CD4-positive, alpha-beta T cell treated with Interleukin-2 at 100 ng/mL for 4 hours (primary cell): Measurements from ENCODE around the gene OFD1.
"Not testable (repeated sequence)": the region's sequence is repeated elsewhere in the genome, so short reads cannot be mapped to it uniquely, and the experiment has no call there.

Experiments used
- DNase-seq: peaks from one replicate; pipeline ENCODE4 v3.0.0-alpha.2; 2020; ENCODE audit warnings: low spot score

Gene OFD1

DNA sequence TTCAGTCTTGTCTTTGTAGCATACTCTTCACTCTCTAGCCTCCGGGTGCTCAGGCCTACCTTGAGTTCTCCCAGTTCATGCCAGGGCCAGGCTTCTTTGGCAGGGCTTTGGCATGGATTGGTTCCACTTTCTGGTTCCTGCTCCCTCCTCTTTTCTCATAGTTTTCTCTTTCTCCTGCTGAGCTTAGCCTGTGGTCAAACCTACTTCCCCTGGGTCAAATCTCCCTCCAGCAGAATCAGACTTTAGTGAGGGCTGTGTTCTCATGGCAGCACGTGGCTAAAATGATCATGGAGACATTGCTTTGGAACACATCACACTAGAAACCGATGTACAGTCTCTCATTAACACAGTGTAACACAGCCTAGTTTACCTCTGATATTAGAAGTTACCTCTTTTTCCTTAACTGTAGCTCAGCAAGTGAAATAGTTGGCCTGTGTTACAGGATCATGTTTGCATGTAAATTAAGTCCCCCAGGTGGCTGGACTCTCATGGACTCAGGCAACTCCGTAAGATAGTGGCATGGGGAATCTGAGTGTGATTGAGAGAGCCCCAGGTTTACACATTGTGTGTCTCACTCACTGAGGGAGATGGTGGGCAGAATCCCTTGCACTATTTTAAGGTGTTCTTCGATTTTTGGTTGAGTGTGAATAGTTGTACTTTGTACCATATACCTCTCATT lies 32.3 kb upstream of the OFD1 start:
- no peak for DNase-seq

GRCh38 chrX:13703135-13703534 lies 31.4 kb upstream of the OFD1 start:
- no peak for DNase-seq

DNA sequence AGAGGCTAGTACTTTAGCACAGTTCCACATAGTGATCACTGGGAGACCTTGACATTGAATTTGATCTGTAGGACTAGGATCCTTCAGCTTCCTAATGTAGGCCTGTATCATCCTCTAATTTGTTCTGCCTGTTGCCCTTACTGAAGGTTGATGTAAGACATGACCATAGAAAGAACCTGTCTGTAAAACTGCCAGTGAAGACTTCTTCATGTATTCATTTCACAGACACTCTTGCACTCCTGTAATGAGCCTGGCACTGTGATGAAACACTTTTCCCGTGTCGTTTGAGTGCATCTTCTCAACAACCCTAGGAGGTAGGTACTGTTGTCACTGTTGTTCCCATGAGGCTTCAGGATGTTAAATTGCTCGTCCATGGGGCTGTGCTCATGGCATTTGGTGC lies 31.0 kb upstream of the OFD1 start:
- DNase-seq, result no peak

GRCh38 chrX:13711141-13711540 lies 23.4 kb upstream of the OFD1 start:
- DNase-seq, result no peak

DNA sequence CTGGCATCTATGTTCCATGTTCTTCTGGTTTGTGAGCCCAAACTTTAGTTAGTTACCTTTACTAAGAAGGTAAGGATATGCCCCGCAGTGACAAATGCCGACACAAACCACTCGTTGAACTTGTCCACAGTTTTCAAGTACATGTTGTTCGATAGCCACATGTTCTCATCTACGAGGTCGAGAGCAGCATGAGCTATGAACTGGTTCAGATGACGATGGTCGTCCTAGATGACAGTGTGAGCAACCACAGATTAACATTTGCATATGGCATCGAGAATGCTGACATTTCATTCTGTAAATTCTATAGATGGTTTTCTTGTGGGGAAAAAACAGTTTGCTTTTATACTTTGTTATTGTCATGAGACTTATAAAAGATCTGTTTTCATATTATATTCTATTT lies 18.1 kb upstream of the OFD1 start:
- no peak for DNase-seq

DNA sequence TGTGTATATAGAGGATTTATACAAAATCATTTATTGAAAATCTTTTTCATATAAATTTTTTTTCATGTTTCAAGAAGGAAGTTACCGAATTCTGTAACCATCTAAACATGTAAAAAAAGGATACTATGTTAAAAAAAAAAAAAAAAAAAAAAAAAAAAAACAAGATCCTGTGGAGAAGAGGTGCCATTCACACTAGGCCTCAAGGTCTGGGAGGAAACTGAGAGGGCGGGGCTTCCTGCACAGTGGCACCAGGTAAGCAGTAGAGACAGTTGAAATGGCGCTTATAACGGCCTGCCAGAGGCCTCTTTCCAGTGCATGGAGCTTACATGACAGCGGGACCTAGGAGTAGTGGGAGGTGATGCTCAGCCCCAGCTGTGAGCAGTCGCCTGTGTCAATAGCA lies 17.6 kb upstream of the OFD1 start:
- peak; percentile 49 for DNase-seq

- no peak for DNase-seq
Measured at GRCh38 chrX:13717700-13718472, 16.7 kb upstream of the OFD1 start.

DNA sequence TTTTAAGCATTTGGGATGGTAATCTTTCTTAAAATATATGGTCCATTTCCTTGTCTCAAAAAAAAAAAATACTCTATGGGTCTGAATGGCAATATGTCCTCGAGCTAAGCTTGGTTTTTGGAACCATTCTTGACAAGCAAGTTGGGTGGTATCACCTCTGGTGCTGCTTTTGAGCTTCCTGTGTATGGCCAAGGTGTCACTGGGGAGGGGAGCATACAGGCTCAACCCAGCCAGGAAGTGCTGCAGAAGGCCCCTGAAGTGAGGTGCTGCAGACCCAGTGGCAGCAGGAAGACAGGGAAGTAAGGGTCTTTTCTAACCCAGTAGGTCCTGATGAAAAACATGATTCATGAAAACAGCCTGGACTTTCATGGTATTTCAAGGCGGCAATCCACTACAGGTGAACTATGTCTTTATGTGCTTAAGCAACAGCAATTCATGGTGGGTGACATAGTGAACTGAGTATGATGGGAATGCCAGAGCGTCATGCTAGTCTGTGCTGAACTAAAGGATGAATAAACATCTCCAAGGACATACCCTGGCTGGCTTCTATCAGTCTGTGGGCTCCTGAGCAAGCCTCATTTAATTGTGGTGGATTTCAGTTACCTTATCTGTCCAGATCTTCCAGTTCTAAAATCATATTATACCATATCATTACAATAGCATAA lies 15.2 kb upstream of the OFD1 start:
- DNase-seq, result peak; percentile 30

DNA sequence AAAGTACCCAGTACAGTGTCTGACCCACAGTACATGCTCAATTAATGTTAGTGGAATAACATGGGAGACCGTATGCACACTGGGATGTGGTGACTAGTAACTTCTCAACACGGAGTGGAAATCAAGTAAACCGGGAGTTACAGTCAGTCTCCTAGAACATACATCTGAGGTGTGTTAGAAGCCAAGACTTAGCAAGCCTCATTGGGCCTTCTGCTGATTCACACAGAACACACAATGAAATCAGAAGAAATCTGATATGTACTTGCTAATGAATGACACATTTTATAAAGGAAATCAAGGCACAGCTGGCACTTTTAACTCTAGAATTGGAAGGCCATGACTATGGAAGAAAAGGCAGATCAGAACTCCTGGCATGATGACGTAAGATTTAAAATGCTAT lies 13.2 kb upstream of the OFD1 start:
- DNase-seq, result no peak

DNA sequence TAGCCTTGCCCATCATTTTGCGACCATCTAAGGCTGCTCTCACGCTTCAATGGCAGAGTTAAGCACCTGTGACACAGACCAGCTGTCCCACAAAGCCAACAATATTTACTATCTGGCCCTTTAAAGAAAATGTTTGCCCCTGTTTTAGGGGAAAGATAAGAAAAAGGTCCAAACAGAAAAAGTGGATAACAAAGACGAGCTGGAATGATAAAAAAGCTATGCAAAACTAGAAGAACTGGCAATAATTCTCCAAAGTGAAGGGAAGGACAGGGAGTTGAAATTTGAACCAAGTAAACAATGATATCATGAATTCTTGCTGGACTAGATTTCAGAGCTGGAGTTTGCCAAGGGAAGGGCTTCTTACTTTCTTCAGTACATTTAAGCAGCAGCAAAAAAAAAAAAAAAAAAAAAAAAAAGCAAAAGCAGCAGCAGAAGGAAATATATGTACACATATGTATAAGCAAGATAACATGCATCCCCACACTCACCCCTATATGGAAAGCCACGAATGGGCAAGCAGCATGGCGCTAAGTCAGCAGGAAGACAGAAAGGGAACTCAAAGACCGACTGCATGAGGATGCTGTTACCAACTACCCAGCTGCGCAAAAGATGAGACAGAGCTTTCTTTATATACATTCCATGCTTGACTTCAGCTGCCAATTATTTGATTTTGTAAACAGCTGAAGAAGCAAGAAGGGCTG lies 12.6 kb upstream of the OFD1 start:
- no peak for DNase-seq

DNA sequence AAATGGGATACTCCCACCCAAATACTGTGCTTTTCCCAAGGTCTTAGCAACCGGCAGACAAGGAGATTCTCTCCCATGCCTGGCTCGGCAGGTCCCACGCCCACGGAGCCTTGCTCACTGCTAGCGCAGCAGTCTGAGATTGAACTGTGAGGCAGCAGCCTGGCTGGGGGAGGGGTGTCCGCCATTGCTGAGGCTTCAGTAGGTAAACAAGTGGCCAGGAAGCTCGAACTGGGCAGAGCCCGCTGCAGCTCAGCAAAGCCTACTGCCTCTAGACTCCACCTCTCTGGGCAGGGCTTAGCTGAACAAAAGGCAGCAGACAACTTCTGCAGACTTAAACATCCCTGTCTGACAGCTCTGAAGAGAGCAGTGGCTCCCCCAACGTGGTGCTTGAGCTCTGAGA lies 9.7 kb upstream of the OFD1 start:
- DNase-seq, result peak; percentile 63

DNA sequence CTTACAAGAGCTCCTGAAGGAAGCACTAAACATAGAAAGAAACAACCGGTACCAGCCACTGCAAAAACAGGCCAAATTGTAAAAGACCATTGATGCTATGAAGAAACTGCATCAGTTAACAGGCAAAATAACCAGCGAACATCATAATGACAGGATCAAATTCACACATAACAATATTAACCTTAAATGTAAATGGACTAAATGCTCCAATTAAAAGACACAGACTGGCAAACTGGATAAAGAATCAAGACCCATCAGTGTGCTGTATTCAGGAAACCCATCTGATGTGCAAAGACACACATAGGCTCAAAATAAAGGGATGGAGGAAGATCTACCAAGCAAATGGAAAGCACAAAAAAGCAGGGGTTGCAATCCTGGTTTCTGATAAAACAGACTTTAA lies 8.0 kb upstream of the OFD1 start:
- not testable (repeated sequence) for DNase-seq

DNA sequence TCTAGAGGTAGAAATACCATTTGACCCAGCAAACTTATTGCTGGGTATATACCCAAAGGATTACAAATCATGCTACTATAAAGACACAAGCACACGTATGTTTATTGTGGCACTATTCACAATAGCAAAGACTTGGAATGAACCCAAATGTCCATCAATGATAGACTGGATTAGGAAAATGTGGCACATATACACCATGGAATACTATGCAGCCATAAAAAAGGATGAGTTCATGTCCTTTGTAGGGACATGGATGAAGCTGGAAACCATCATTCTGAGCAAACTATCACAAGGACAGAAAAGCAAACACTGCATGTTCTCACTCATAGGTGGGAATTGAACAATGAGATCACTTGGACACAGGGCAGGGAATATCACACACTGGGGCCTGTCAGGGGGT lies 4.0 kb upstream of the OFD1 start:
- DNase-seq, result not testable (repeated sequence)

DNA sequence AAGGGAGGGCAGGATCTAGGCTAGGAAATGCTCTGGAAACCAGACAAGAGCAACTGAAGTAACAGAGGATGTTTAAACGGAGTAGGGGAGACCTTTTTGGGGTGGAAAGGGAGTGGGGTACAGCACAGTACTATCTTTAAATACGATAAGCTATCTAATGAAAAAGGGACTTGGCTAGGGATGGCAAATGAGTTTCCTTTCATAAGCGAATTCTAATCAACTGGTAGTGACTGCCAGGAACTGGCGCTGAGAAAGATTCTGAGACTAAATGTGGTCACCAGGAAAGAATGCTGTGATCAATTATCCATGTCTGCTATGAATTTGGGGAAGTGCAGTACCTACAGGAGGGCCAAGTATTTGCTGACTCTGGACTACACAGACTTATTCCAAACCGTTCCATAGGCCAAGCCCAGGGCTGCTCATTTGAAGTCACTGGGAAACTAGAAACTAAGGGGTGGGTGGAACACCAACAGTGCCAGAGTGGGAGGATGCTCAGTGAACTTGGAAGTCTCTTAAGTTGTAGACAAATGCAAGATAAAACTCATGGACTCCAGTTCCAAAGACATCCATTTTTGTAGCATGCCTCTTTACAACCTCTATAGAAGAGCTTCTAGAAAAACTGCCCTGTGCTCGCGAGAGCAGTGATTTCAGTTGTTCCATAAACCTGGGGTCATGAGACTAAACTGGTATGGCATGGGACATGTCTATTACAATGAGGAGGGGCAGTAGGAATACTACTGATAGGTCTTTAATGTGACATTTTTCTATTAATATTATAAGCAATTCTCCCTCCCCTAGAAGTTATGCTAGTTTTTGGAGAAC lies 2.1 kb upstream of the OFD1 start:
- DNase-seq, result no peak

GRCh38 chrX:13733506-13733905 lies 1.0 kb upstream of the OFD1 start:
- DNase-seq, result no peak

GRCh38 chrX:13741695-13742094 lies 7.1 kb downstream of the OFD1 start:
- no peak for DNase-seq

- DNase-seq, result peak; percentile 74
Measured at GRCh38 chrX:13742397-13743176, 8.0 kb downstream of the OFD1 start.

GRCh38 chrX:13747836-13748235 lies 13.3 kb downstream of the OFD1 start:
- peak; percentile 48 for DNase-seq

GRCh38 chrX:13748486-13748885 lies 13.9 kb downstream of the OFD1 start:
- DNase-seq, result no peak

- DNase-seq, result peak; percentile 60
Measured at GRCh38 chrX:13750204-13750603, 15.7 kb downstream of the OFD1 start.

- DNase-seq, result no peak
Measured at GRCh38 chrX:13750812-13751211, 16.3 kb downstream of the OFD1 start.
